Regular cardiac myocyte (primary cell): ENCODE data around the gene TRAIP. TPM values are rescaled to one million over a fixed set of nuclear protein-coding genes. Genes with fewer than 3 reads are reported as not detected.

Experiments used
- total RNA-seq: library from RNA; depleted of rRNA; stranded (reverse); fragments of >200 nt; gene quantifications from 2 replicates; pipeline ENCODE4 v1.2.3, GENCODE V29; 2014

TRAIP gene
- total RNA-seq = 1.4 and 9.0 TPM in 2 replicates

GRCh38 chr3:49856181-49857005 is at the start of gene TRAIP:
Gene TRAIP, minus strand, starts transcription at chr3:49856564. Its CDS starts 111 bp downstream, at chr3:49856453.

GRCh38 chr3:49903451-49904424 is 47.4 kb upstream of the TRAIP start, which contains the start of gene MST1R:
Gene MST1R, minus strand, starts transcription at chr3:49903873. Its CDS starts 264 bp downstream, at chr3:49903609.

GRCh38 chr3:49869525-49870126 is 13.3 kb upstream of the TRAIP start, which contains the start of gene CAMKV:
Gene CAMKV, minus strand, starts transcription at chr3:49869906. Its CDS starts 7,518 bp downstream, at chr3:49862388.

GRCh38 chr3:49813497-49814174 is 42.7 kb downstream of the TRAIP start, which contains the start of gene UBA7:
Gene UBA7, minus strand, starts transcription at chr3:49813953. Its CDS starts 166 bp downstream, at chr3:49813787.

GRCh38 chr3:49802719-49803464 is 53.5 kb downstream of the TRAIP start, which contains the start of gene INKA1:
Gene INKA1, plus strand, starts transcription at chr3:49803261. Its CDS starts 132 bp downstream, at chr3:49803393.

GRCh38 chr3:49799761-49800160 is 56.6 kb downstream of the TRAIP start, which contains the start of gene CDHR4:
Gene CDHR4, minus strand, starts transcription at chr3:49799873. Its CDS starts 61 bp downstream, at chr3:49799812.

GRCh38 chr3:49786357-49787181 is 69.8 kb downstream of the TRAIP start, which contains the start of gene IP6K1:
Gene IP6K1, minus strand, starts transcription at chr3:49786542. Its CDS starts 38,502 bp downstream, at chr3:49748040.

Other genes with a start within 250 kb of the TRAIP start
- gene APEH, start 182.2 kb downstream of the TRAIP start, total RNA-seq = 127 and 160 TPM in 2 replicates
- gene MST1, start 167.1 kb downstream of the TRAIP start, total RNA-seq = 1.5 and 6.5 TPM in 2 replicates
- 21.3 and 22.3 TPM in 2 replicates for gene RNF123, start 167.0 kb downstream of the TRAIP start, total RNA-seq
- 0.28 TPM in 1 of 2 replicates, not detected in the other for gene AMIGO3, start 136.9 kb downstream of the TRAIP start, total RNA-seq
- gene GMPPB, start 132.6 kb downstream of the TRAIP start, total RNA-seq = 28.5 and 70.7 TPM in 2 replicates
- gene IP6K1, start 70.0 kb downstream of the TRAIP start, total RNA-seq = 27.6 and 39.5 TPM in 2 replicates
- gene CDHR4, start 56.7 kb downstream of the TRAIP start, total RNA-seq = not detected in 2 replicates
- 4.6 and 5.4 TPM in 2 replicates for gene INKA1, start 53.3 kb downstream of the TRAIP start, total RNA-seq
- gene UBA7, start 42.6 kb downstream of the TRAIP start, total RNA-seq = 24.7 and 55.2 TPM in 2 replicates
- gene CAMKV, start 13.3 kb upstream of the TRAIP start, total RNA-seq = under 0.01 TPM in 1 of 2 replicates, not detected in the other
- 0.85 and 0.96 TPM in 2 replicates for gene MST1R, start 47.3 kb upstream of the TRAIP start, total RNA-seq
- 12.7 and 19.2 TPM in 2 replicates for gene MON1A, start 73.2 kb upstream of the TRAIP start, total RNA-seq
- gene RBM6, start 83.6 kb upstream of the TRAIP start, total RNA-seq = 36.8 and 52.1 TPM in 2 replicates
- gene RBM5, start 232.4 kb upstream of the TRAIP start, total RNA-seq = 93.3 and 94.7 TPM in 2 replicates